Stimulated activated effector memory CD8-positive, alpha-beta T cell treated with anti-CD3 and anti-CD28 coated beads, Interleukin-12 subunit alpha, Interleukin-12 subunit beta, amount 100 ng/mL, for 72 hours (primary cell): ENCODE data around the gene CLTCL1.
"Not testable (repeated sequence)": the region's sequence is repeated elsewhere in the genome, so short reads cannot be mapped to it uniquely, and the experiment has no call there.

ENCODE experiments used
- ATAC-seq: fragments of 150-1000 bp; cut with Tn5 transposase; 2 replicates; pipeline ENCODE4 v1.10.0; 2021
- DNase-seq, 2 donors: peaks; one replicate each; pipeline ENCODE4 v3.0.0; 2021 to 2022; ENCODE audit warnings: low spot score in 2 of 2
- H3K27ac Mint-ChIP-seq: one replicate; pipeline ENCODE4 v1.8.0; 2022; ENCODE audit warnings: mild to moderate bottlenecking, mixed read lengths
- H3K36me3 Mint-ChIP-seq: one replicate; pipeline ENCODE4 v1.8.0; 2022; ENCODE audit warnings: mild to moderate bottlenecking, mixed read lengths
- H3K4me1 Mint-ChIP-seq: one replicate; pipeline ENCODE4 v1.8.0; 2022; ENCODE audit warnings: mixed read lengths
- H3K4me3 Mint-ChIP-seq: one replicate; pipeline ENCODE4 v1.8.0; 2022; ENCODE audit warnings: mild to moderate bottlenecking, mixed read lengths
- H3K9me3 Mint-ChIP-seq: one replicate; pipeline ENCODE4 v1.8.0; 2022; ENCODE audit warnings: mixed read lengths

The CLTCL1 gene

DNA sequence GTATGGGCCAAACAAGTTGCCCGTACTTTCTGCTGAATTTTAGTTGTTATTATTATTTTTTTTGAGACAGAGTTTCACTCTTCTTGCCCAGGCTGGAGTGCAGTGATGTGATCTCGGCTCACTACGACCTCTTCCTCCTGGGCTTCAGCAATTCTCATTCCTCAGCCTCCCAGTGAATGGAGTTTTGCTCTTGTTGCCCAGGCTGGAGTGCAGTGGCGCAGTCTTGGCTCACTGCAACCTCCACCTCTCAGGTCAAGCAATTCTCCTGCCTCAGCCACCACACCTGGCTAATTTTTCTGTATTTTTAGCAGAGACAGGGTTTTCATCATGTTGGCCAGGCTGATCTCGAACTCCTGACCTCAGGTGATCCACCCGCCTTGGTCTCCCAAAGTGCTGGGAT lies 15.0 kb upstream of the CLTCL1 start:
- H3K36me3 Mint-ChIP-seq = not testable (repeated sequence)

DNA sequence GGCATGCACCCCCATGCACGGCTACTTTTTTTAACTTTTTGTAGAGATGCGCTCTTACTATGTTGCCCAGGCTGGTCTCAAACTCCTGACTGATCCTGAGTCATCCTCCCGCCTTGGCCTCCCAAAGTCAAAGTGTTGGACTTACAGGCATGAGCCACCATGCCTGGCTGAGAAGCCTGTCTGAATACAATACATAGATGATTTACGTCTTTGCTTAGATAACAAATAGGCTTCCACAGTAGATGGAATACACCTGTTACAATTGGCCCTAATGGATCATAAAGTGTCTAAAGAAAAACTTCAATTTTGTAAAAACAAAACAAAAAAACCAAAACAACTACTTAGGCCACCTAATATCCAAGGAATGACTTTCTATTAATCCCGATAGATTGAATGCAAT lies 13.0 kb upstream of the CLTCL1 start:
- DNase-seq (no peak), ATAC-seq (no peak)
- Mint-ChIP-seq H3K4me1 (no peaks in the 10 kb centered on the region), H3K4me3 (no peak overlapping the region), H3K36me3 (no peaks in the 10 kb centered on the region), H3K27ac (no peak overlapping the region), H3K9me3 (no peaks in the 10 kb centered on the region)

More for the DNA sequence above, 15.0 kb upstream of the CLTCL1 start:
- not testable (repeated sequence) for H3K4me1 Mint-ChIP-seq, H3K27ac Mint-ChIP-seq, DNase-seq, ATAC-seq, H3K4me3 Mint-ChIP-seq, H3K9me3 Mint-ChIP-seq

DNA sequence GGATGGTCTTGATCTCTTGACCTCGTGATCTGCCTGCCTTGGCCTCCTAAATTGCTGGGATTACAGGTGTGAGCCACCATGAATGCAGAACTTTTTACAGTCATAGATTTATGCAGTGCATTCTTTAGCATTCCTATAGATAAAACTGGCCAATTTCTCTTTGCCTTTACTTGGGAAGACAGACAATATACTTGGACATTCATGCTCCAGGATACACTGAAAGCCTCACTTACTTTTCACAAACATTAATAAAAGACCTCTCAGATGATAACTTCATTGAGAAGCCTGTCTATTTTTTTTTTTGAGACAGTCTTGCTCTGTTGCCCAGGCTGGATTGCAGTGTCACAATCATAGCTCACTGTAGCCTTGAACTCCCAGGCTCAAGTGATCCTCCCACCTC lies 12.3 kb upstream of the CLTCL1 start:
- H3K27ac Mint-ChIP-seq = no peak overlapping the region
- no peaks in the 10 kb centered on the region for H3K36me3 Mint-ChIP-seq
- DNase-seq (no peak), ATAC-seq (no peak)
- no peaks in the 10 kb centered on the region for H3K9me3 Mint-ChIP-seq
- H3K4me3 Mint-ChIP-seq = no peak overlapping the region
- no peaks in the 10 kb centered on the region for H3K4me1 Mint-ChIP-seq

DNA sequence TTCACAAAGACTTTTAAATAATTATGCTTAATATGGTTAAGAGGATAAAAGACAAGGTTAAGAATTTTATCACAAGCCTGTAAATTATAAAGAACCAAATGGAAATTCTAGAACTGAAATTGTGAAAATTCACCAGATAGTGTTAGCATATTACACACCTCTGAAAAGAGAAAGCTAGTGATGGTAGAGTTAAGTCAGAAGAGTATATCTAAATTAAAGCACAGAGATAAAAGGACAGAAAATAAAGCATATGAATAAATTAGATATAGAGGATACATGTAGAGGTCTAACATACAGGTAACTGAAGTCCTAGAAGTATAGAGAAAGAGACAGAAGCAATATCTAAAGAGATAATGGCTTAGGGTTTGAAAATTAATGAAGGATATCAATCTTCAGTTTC lies 4.2 kb upstream of the CLTCL1 start:
- H3K27ac Mint-ChIP-seq = no peak overlapping the region

GRCh38 chr22:19292458-19293230 lies 1.1 kb upstream of the CLTCL1 start:
- Mint-ChIP-seq H3K4me3 (peak overlapping the region; percentile 81), H3K36me3 (no peaks in the 10 kb centered on the region), H3K9me3 (no peaks in the 10 kb centered on the region), H3K4me1 (peaks cover 22% of the 10 kb centered on the region), H3K27ac (peak overlapping the region; percentile 55)
- no peak for ATAC-seq
- DNase-seq = no peak

More for the DNA sequence above, 4.2 kb upstream of the CLTCL1 start:
- Mint-ChIP-seq H3K36me3 (no peaks in the 10 kb centered on the region), H3K4me3 (no peak overlapping the region), H3K4me1 (peaks cover 9% of the 10 kb centered on the region), H3K9me3 (no peaks in the 10 kb centered on the region)
- ATAC-seq (no peak), DNase-seq (no peak)

DNA sequence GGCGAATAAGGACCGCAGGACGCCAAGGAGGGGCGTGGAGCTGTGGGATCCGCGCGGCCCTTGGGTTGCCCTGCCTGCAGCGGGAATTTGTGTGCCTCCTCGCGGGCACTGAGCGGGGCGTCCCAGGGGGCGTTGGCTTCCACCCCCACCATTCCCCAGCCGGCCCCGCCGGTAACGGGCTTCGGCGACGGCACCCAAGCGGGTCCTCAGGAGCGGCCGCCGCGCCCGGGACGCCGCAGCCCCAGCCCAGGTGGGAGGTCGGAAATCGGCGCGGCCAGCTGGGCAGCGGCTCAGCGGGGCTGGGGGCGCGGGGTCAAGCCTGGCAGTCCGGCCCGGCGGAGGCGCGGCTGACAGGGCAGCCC lies 320 bp downstream of the CLTCL1 start:
- H3K4me1 Mint-ChIP-seq = peaks cover 27% of the 10 kb centered on the region
- no peaks in the 10 kb centered on the region for H3K9me3 Mint-ChIP-seq
- H3K4me3 Mint-ChIP-seq = peak overlapping the region; percentile 81
- H3K27ac Mint-ChIP-seq = no peak overlapping the region
- peak; percentile 26 to 65 for DNase-seq
- peak; percentile 53 for ATAC-seq
- H3K36me3 Mint-ChIP-seq = no peaks in the 10 kb centered on the region

DNA sequence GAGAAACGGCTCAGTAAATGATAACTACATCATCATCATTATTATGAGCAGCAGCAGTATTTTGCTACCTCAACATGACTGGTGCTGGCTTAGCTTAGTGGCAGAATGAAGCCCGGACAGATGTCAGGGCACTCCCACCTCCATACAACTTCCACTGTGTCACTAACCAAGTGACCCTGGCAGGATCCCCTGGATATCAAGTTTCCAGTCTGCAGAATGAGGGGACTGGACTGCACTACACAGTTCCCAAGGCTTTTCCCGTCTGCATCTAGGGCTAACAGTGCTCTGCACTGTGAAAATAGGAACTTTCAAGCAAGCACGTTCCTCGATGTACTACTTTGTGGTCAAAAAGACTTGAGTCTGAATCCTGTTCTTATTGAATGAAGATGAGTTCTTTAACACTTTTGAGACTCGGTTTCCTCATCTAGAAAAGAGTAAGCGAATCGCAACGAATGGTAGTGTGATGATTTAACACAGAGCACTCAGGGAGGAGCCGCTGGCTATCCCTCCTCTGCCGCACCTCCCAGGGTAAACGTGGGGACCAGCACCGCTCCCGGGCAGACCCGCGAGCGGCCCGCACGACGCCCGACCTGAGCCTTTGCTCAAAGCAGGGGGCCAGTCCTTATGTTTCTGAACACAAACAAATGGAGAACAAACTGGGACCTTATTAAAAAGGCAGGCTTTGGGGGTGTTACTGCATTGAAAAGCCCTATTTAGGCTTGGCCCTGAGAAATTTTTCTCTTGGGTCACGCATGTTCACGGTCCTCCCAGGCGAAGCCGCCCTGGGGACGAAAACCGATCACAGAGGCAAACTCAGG lies 910 bp downstream of the CLTCL1 start:
- Mint-ChIP-seq H3K36me3 (no peaks in the 10 kb centered on the region), H3K4me3 (peak overlapping the region; percentile 81), H3K27ac (no peak overlapping the region), H3K9me3 (no peaks in the 10 kb centered on the region), H3K4me1 (peaks cover 27% of the 10 kb centered on the region)
- peak in 1 of 2 donors; percentile 50 for DNase-seq
- peak; percentile 33 for ATAC-seq

DNA sequence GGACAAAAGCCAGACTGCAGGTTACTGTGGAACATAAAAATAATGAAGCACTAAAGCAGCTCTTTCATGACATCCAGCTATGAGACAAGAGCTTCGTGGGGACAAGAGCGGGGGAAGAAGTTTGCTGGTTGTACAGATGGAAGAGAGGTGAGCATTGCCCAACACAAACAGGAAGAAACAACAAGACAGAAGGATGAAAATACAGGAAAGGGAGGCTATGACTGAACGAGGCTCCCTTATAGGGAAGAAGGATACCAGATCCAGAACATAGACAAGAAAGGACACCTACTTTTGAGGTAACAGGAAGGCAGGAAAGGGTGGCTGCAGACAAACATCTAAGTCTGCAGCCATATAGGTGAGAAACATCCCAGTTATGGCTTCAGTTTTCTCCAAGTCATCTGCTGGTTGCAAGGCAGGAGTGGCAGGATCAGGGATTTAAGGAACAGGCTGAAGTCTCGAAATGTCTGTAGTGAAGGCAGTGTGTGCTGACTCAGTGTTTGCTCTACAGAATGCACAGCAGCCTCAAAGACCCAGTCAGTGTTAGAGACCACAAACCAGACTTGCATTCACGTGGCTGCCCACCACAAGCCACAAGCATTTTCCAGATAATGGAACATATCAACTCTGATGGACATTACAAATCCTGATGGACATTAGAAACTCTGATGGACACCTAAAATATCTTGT lies 1.9 kb downstream of the CLTCL1 start:
- no peak for DNase-seq
- Mint-ChIP-seq H3K27ac (no peak overlapping the region), H3K4me1 (peaks cover 27% of the 10 kb centered on the region), H3K36me3 (no peaks in the 10 kb centered on the region), H3K4me3 (no peak overlapping the region), H3K9me3 (no peaks in the 10 kb centered on the region)
- peak; percentile 59 for ATAC-seq

GRCh38 chr22:19287889-19288288 lies 3.6 kb downstream of the CLTCL1 start:
- Mint-ChIP-seq H3K36me3 (no peaks in the 10 kb centered on the region), H3K27ac (no peak overlapping the region), H3K9me3 (no peaks in the 10 kb centered on the region), H3K4me1 (peaks cover 27% of the 10 kb centered on the region), H3K4me3 (no peak overlapping the region)
- DNase-seq = no peak
- ATAC-seq = no peak

DNA sequence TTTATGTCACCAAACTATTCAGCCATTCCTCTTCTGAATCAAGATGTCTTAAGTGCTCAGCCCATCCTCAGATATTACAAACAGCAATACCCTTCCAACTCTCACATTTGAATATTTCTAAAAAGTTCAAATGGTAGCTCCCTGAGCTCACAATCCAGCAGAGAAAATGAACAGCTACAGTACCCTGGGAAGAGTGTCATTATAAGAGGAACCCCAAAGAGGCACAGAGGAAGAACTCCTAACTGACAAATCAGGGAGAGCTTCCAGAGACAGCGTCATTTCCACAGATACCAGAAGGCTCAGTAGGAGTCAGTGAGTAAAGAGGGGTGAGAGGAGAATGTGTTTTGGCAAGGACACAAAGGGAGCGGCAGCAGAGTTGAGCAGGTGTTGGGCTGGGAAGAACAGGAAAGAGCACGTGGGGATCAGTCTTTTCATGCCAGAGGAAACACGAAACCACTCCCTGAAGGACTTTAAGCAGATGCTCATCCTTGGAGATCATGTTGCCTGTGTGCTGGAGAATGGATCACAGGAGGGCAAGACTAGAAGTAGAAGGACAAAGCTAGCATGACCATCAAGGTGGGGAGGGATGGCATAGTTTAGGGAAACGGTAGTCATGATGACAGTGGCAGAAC lies 4.3 kb downstream of the CLTCL1 start:
- H3K9me3 Mint-ChIP-seq = no peaks in the 10 kb centered on the region
- H3K4me3 Mint-ChIP-seq = no peak overlapping the region
- peaks cover 23% of the 10 kb centered on the region for H3K4me1 Mint-ChIP-seq
- H3K36me3 Mint-ChIP-seq = no peaks in the 10 kb centered on the region
- ATAC-seq (no peak), DNase-seq (no peak)
- H3K27ac Mint-ChIP-seq = no peak overlapping the region

DNA sequence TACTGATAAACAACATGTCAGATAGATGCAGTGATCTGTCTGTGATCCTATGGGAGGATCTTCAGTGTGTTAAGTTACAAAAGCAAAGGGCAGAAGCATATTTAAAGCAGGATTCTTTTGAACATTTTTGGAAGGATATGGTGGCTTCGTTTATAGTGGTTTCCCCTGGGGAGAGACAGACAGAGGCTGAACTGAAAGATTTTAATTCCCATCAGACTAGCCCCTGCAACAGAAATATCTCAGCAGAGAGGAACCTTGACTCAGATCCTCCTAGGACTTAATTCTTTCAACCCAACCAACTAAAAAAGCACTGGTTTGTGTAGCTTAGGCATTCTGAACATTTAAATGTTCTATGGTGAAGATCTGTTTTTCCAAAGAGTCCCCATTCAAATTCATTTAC lies 5.7 kb downstream of the CLTCL1 start:
- Mint-ChIP-seq H3K27ac (no peak overlapping the region), H3K9me3 (no peaks in the 10 kb centered on the region), H3K4me3 (no peak overlapping the region), H3K36me3 (no peaks in the 10 kb centered on the region), H3K4me1 (peaks cover 19% of the 10 kb centered on the region)
- ATAC-seq (no peak), DNase-seq (no peak)

- not testable (repeated sequence) for H3K9me3 Mint-ChIP-seq, H3K27ac Mint-ChIP-seq
Observed at GRCh38 chr22:19279143-19279542, 12.4 kb downstream of the CLTCL1 start.

DNA sequence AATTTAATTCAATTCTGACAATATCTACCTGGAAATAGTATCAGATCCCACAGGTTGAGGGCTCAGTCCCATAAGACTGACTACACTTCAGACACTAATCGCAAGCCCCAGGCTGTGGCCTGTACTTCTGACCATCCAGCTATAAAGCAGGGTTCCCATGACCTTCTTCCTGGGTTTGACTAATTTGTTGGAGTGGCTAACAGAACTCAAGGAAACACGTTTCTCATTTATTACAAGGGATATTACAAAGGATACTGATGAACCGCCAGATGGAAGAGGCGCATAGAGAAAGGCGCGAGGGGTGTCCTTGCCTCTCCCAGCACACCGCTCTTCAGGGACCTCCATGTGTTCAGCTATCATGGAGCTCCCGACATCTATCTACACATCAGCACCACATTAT lies 13.7 kb downstream of the CLTCL1 start:
- no peaks in the 10 kb centered on the region for H3K4me1 Mint-ChIP-seq
- DNase-seq = no peak
- H3K36me3 Mint-ChIP-seq = no peaks in the 10 kb centered on the region
- no peak overlapping the region for H3K4me3 Mint-ChIP-seq
- no peak overlapping the region for H3K27ac Mint-ChIP-seq
- no peak for ATAC-seq
- no peaks in the 10 kb centered on the region for H3K9me3 Mint-ChIP-seq

More at GRCh38 chr22:19279143-19279542, 12.4 kb downstream of the CLTCL1 start:
- not testable (repeated sequence) for ATAC-seq, DNase-seq, H3K4me1 Mint-ChIP-seq, H3K36me3 Mint-ChIP-seq, H3K4me3 Mint-ChIP-seq

DNA sequence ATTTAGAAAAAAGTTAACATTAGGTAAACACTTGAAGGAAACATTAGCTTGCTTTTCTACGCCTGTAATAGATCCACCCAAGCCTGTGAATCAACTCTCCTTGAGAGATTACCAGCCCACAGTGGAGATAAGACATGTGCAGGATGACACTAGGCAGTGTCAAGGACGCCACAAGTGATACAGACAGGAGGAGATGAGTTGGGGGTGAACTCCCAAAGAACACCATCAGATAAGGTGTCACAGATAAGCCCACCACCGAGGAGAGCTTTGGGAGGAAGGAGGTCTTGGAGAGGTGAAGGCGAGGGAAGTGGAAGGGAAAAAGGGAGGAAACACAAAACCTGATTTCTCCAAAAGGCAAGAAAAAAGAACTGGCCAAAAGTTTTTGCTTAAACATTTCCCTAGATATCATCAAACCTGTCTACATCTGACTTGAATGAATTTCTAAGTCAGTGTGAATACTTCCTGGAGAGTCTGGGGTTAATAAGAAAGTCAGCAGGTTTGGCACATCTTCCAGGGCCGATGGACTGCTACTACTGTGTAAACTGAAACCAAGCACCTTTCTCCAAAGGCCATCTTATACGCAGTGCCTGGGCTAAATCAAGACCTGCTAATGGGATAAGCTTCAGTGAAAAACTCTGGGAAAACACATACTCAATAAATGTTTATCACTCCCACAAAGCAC lies 15.5 kb downstream of the CLTCL1 start:
- ATAC-seq (no peak), DNase-seq (no peak)
- no peaks in the 10 kb centered on the region for H3K36me3 Mint-ChIP-seq
- H3K4me1 Mint-ChIP-seq = no peaks in the 10 kb centered on the region
- H3K27ac Mint-ChIP-seq = no peak overlapping the region
- no peak overlapping the region for H3K4me3 Mint-ChIP-seq
- no peaks in the 10 kb centered on the region for H3K9me3 Mint-ChIP-seq

DNA sequence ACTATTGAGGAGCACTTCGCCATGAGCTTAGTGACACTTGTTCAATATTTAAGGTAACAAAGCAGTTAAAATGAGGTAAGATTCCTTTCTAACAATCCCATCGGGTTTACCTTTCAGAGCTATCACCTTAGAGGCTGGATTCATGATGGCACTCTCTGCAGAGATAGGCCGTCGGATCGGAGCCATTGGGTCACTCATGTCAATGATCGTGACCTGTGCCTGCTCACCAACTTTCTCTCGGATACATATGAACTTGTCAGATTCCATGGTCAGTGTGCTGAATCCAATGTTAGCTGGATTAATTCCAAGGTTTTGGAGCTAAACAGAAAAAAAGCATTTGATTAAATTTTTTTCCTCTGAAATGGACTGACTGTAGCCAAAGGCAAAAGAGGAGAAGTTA lies 16.0 kb downstream of the CLTCL1 start:
- Mint-ChIP-seq H3K36me3 (no peaks in the 10 kb centered on the region), H3K4me3 (no peak overlapping the region), H3K9me3 (no peaks in the 10 kb centered on the region), H3K4me1 (no peaks in the 10 kb centered on the region), H3K27ac (no peak overlapping the region)
- no peak for DNase-seq
- no peak for ATAC-seq
